Caco-2 (cell line): ENCODE results near the gene NOL4L. TPM values are rescaled to one million over a fixed set of nuclear protein-coding genes. Genes with fewer than 3 reads are reported as not detected.

Experiments used
- BruUV-seq: library from RNA; stranded (reverse); fragments of 400-500 nt; replicated peaks from 2 replicates; lab custom pipeline; 2021; lab: Mats Ljungman, UMichigan
- CTCF ChIA-PET: fragments of 300-600 bp; sonication (Branson Sonifier 250); formaldehyde crosslinking; loops from one replicate; lab custom pipeline; 2022; ENCODE audit warnings: antibody characterized with exemption; lab: Charles Lee
- POLR2A ChIA-PET: fragments of 300-600 bp; sonication (Branson Sonifier 250); formaldehyde crosslinking; loops from one replicate; lab custom pipeline; 2022; ENCODE audit warnings: antibody characterized with exemption; lab: Charles Lee
- DNase-seq, 2 experiments: peaks; one replicate each; pipeline versions ENCODE4 v3.0.0 to v3.0.0-alpha.2; 2020 to 2022
- H3K27me3 ChIP-seq: replicated peaks from 2 replicates; pipeline ENCODE4 v1.6.0; 2011; ENCODE audit warnings: low read length; ENCODE audit not compliant: control insufficient read depth, insufficient read depth
- H3K36me3 ChIP-seq: 2 replicates; pipeline ENCODE4 v1.5.1; 2011; ENCODE audit warnings: low read length; ENCODE audit not compliant: control insufficient read depth, insufficient read depth
- H3K4me1 ChIP-seq: fragments of 250-450 bp; sonication (Bioruptor Pico); 2 replicates; pipeline ENCODE4 v1.5.1; 2020; ENCODE audit warnings: mild to moderate bottlenecking
- H3K4me3 ChIP-seq: 2 replicates; pipeline ENCODE4 v1.5.1; 2011; ENCODE audit warnings: low read depth, mild to moderate bottlenecking, control low read depth, low read length
- H3K9me3 ChIP-seq: fragments of 250-450 bp; sonication (Bioruptor Pico); 2 replicates; pipeline ENCODE4 v1.5.1; 2020; ENCODE audit warnings: mild to moderate bottlenecking, moderate library complexity
- H3K27ac Mint-ChIP-seq: one replicate; pipeline ENCODE4 v1.8.0; 2022; ENCODE audit warnings: mixed read lengths; ENCODE audit not compliant: unreplicated experiment
- H3K27me3 Mint-ChIP-seq: one replicate; pipeline ENCODE4 v1.8.0; 2022; ENCODE audit warnings: mixed read lengths; ENCODE audit not compliant: insufficient read depth, unreplicated experiment
- H3K36me3 Mint-ChIP-seq: one replicate; pipeline ENCODE4 v1.8.0; 2022; ENCODE audit warnings: mild to moderate bottlenecking, mixed read lengths; ENCODE audit not compliant: insufficient read depth, unreplicated experiment
- H3K4me1 Mint-ChIP-seq: one replicate; pipeline ENCODE4 v1.8.0; 2022; ENCODE audit warnings: low read depth, mixed read lengths; ENCODE audit not compliant: unreplicated experiment
- H3K4me3 Mint-ChIP-seq: one replicate; pipeline ENCODE4 v1.8.0; 2022; ENCODE audit warnings: mild to moderate bottlenecking, moderate library complexity, mixed read lengths; ENCODE audit not compliant: unreplicated experiment
- H3K9me3 Mint-ChIP-seq: one replicate; pipeline ENCODE4 v1.8.0; 2022; ENCODE audit warnings: mixed read lengths; ENCODE audit not compliant: unreplicated experiment
- intact Hi-C: fragments of 100-400 bp; cut with micrococcal nuclease; formaldehyde crosslinking; loops from one replicate; pipeline ENCODE4 v1.10.0; 2022; ENCODE audit not compliant: unreplicated experiment
- total RNA-seq: library from RNA; stranded (reverse); gene quantifications from 2 replicates; pipeline ENCODE4 v1.2.3, GENCODE V29; 2022
- TF ChIP-seq, protein P1 (sequence below), 2 experiments: fragments of 200-600 bp in 1 of 2; IDR thresholded peaks; 1 replicate in 1 of 2; 2 replicates in 1 of 2; pipeline versions ENCODE4 v1.5.1 to v1.8.0; 2011 to 2022; ENCODE audit warnings: antibody characterized with exemption in 1 of 2, control low read depth in 1 of 2, inconsistent platforms in 1 of 2, low read depth in 1 of 2, low read length in 1 of 2, mild to moderate bottlenecking in 1 of 2, moderate library complexity in 1 of 2; ENCODE audit not compliant: insufficient read depth in 1 of 2, severe bottlenecking in 1 of 2, unreplicated experiment in 1 of 2

NOL4L gene
- total RNA-seq, 1 experiment from 2014 or later = 80.9 TPM

DNA sequence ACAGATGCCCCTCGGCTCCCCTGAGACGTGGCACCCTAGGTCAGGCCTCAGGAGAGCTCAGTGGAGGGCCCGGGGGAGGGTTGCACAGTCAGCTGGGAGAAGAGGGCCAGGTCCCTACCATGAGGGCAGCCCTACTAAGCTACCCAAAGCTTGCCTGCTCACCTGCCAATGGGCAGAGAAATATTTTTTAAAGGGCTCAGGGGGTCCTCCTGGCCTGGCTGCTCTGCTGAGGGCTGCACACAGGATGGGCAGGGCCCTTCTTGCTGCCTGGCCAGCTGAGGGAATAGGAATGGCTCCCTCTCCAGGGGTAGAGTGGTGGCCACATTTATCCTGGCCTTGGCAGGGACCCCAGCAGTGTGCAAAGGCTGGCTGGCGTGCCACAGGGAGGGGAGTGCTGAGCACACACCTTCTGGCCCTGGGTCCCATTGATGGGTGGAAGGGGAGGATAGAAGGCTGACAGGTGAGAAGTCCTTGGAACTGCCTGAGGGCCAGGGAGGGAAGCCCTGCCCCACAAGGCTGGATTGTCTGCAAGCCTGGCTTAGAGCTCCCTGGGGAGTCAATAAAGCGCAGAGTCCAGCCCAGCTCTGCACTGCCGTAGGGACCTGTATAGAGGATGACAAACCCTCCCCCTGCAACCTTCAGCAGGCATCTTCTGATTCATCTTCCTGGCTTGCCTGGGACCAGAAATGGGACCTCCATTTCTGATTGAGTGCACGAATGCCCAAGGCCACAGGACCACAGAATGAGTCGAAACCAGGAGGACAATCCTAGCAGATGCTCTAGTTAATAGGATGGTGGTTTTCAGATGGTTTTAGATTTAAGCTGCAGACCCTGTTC, 62.1 kb downstream of the NOL4L start:
- ChIA-PET CTCF (interaction anchor here (0.6 to 6.6 kb wide), 16 partner anchors 8 to 942 kb away, joined by 3 to 155 read pairs (median 7); partner anchors contain the start of gene MAPRE1), POLR2A (interaction anchor here (0.5 to 0.7 kb wide), 2 partner anchors 26 to 47 kb away, joined by 3 to 12 read pairs; no protein-coding TSS in a partner anchor)
- BruUV-seq = no TSS peak
- intact Hi-C loops = loop anchor here (1.0 to 5.0 kb wide), 2 partner anchors 100 to 254 kb away; no protein-coding TSS in a partner anchor
- no peaks in the 10 kb centered on the region for H3K36me3 Mint-ChIP-seq
- Histone ChIP-seq H3K27me3 (no peaks in the 10 kb centered on the region), H3K36me3 (no peaks in the 10 kb centered on the region), H3K4me1 (no peaks in the 10 kb centered on the region; the same call in 1 of the 2 replicates), H3K4me3 (no peak overlapping the region), H3K9me3 (no peaks in the 10 kb centered on the region)
- H3K4me3 Mint-ChIP-seq = no peak overlapping the region
- H3K27me3 Mint-ChIP-seq = no peaks in the 10 kb centered on the region
- DNase-seq = no peak
- no peaks in the 10 kb centered on the region for H3K9me3 Mint-ChIP-seq
- no peaks in the 10 kb centered on the region for H3K4me1 Mint-ChIP-seq
- TF ChIP-seq, protein P1, sequence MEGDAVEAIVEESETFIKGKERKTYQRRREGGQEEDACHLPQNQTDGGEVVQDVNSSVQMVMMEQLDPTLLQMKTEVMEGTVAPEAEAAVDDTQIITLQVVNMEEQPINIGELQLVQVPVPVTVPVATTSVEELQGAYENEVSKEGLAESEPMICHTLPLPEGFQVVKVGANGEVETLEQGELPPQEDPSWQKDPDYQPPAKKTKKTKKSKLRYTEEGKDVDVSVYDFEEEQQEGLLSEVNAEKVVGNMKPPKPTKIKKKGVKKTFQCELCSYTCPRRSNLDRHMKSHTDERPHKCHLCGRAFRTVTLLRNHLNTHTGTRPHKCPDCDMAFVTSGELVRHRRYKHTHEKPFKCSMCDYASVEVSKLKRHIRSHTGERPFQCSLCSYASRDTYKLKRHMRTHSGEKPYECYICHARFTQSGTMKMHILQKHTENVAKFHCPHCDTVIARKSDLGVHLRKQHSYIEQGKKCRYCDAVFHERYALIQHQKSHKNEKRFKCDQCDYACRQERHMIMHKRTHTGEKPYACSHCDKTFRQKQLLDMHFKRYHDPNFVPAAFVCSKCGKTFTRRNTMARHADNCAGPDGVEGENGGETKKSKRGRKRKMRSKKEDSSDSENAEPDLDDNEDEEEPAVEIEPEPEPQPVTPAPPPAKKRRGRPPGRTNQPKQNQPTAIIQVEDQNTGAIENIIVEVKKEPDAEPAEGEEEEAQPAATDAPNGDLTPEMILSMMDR (IDR thresholded peaks at IDR 0.05; ENCODE audit: insufficient read depth in 1 of 2, low read depth in 1 of 2, low read length in 1 of 2, severe bottlenecking in 1 of 2, unreplicated experiment in 1 of 2) = no peak
- H3K27ac Mint-ChIP-seq = no peak overlapping the region

DNA sequence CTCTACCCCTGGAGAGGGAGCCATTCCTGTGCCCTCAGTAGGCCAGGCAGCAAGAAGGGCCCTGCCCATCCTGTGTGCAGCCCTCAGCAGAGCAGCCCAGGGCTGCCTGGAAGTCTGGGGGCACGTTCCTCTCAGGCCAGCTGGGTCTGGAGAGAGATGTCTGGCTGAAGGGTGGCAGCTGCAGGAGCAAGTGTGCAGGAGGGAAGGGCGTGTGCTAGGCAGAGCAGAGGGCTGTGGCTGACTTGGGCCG, 62.7 kb downstream of the NOL4L start:
- no peaks in the 10 kb centered on the region; the same call in 1 of the 2 replicates for H3K4me1 ChIP-seq
- intact Hi-C loops = loop anchor here (1.0 to 5.0 kb wide), 2 partner anchors 101 to 255 kb away; no protein-coding TSS in a partner anchor
- TF ChIP-seq, protein P1 (IDR thresholded peaks at IDR 0.05; ENCODE audit: insufficient read depth in 1 of 2, low read depth in 1 of 2, low read length in 1 of 2, severe bottlenecking in 1 of 2, unreplicated experiment in 1 of 2) = peak in 1 of 2 experiments; percentile 5
- Mint-ChIP-seq H3K27me3 (no peaks in the 10 kb centered on the region), H3K9me3 (no peaks in the 10 kb centered on the region), H3K27ac (no peak overlapping the region), H3K4me1 (no peaks in the 10 kb centered on the region), H3K4me3 (no peak overlapping the region), H3K36me3 (no peaks in the 10 kb centered on the region)
- H3K9me3 ChIP-seq = no peaks in the 10 kb centered on the region
- ChIA-PET CTCF (interaction anchor here (0.6 to 6.6 kb wide), 16 partner anchors 10 to 297 kb away, joined by 3 to 155 read pairs (median 6); partner anchors contain the start of gene MAPRE1), POLR2A (interaction anchor here (0.5 kb wide), 1 partner anchor 25 kb away, joined by 12 read pairs; no protein-coding TSS in a partner anchor)
- BruUV-seq = no TSS peak
- no peaks in the 10 kb centered on the region for H3K27me3 ChIP-seq
- H3K4me3 ChIP-seq = no peak overlapping the region
- no peak for DNase-seq
- H3K36me3 ChIP-seq = no peaks in the 10 kb centered on the region

DNA sequence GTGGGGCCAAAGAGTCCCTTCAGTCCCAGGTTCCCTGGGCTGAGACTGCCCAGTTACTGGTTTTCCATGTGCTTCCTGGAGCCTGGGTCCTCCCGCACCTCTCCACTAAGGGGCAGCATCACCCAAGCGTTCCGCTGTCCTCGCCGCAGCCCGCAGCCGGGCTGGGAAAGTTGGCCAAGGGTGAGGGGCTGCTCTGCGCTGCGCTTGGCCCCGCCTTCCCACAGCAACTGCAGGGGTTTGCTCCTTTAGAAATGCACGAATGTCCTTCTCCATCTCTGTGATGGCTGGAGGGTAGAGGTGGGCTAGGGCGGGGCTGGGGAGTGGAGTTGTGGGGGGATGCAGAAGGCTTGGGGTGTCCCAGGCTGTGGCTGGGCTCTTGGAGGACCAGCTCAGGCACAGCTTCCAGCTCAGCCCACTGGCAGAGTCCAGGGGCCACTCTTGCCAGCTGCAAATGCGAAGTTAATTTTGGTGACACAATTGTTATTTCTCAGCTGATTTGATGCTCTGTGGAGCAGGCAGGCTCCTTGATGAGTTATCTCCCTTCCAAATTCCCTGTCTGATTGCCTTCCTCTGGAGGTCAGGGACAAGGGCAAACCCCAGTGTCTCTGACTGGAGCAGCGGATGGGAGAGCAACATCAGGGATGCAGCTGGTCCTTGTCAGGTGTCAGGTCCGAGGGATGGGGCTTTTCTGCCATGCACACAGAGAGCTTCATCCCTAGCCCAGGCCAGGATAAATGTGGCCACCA, 63.2 kb downstream of the NOL4L start:
- BruUV-seq = no TSS peak
- POLR2A ChIA-PET = interaction anchor here (0.5 to 0.6 kb wide), 3 partner anchors 25 to 256 kb away, joined by 3 to 12 read pairs (median 4); no protein-coding TSS in a partner anchor
- H3K4me3 ChIP-seq = no peak overlapping the region
- H3K27me3 ChIP-seq = no peaks in the 10 kb centered on the region
- Mint-ChIP-seq H3K4me3 (no peak overlapping the region), H3K4me1 (no peaks in the 10 kb centered on the region), H3K9me3 (no peaks in the 10 kb centered on the region), H3K27ac (no peak overlapping the region), H3K27me3 (no peaks in the 10 kb centered on the region), H3K36me3 (no peaks in the 10 kb centered on the region)
- H3K4me1 ChIP-seq = no peaks in the 10 kb centered on the region; the same call in 1 of the 2 replicates
- DNase-seq = peak; percentile 87 to 94
- TF ChIP-seq, protein P1 (IDR thresholded peaks at IDR 0.05; ENCODE audit: insufficient read depth in 1 of 2, low read depth in 1 of 2, low read length in 1 of 2, severe bottlenecking in 1 of 2, unreplicated experiment in 1 of 2) = peak; percentile 98 to 99
- H3K9me3 ChIP-seq = no peaks in the 10 kb centered on the region
- CTCF ChIA-PET = interaction anchor here (0.6 to 6.6 kb wide), 21 partner anchors 10 to 384 kb away, joined by 3 to 155 read pairs (median 4); partner anchors contain the start of gene MAPRE1
- intact Hi-C loops = loop anchor here (1.0 to 5.0 kb wide), 4 partner anchors 52 to 255 kb away; no protein-coding TSS in a partner anchor
- no peaks in the 10 kb centered on the region for H3K36me3 ChIP-seq
